HG03159 (cell line): ENCODE results near the gene CRB1.

ENCODE experiments used
- ATAC-seq: cut with Tn5 transposase; IDR thresholded peaks from one replicate; pipeline ENCODE4 v1.9.1; 2021; ENCODE audit warnings: mild to moderate bottlenecking, moderate library complexity; ENCODE audit not compliant: unreplicated experiment

Gene CRB1

GRCh38 chr1:197519741-197520334 lies 251.8 kb downstream of the CRB1 start:
- peak; percentile 55 for ATAC-seq

GRCh38 chr1:197521118-197521739 lies 253.2 kb downstream of the CRB1 start:
- peak; percentile 83 for ATAC-seq

GRCh38 chr1:197526736-197527371 lies 258.8 kb downstream of the CRB1 start:
- no peak for ATAC-seq
